H9 (cell line): ENCODE data around the gene COA4. TPM values are rescaled to one million over a fixed set of nuclear protein-coding genes. Genes with fewer than 3 reads are reported as not detected.

Experiments used
- DNase-seq: peaks from one replicate; pipeline ENCODE4 v3.0.0-alpha.2; 2017
- H2AFZ ChIP-seq: one replicate; pipeline ENCODE4 v1.6.1; 2013; ENCODE audit warnings: mild to moderate bottlenecking, low read length, control low read depth, moderate library complexity
- H2AK5ac ChIP-seq: 2 replicates; pipeline ENCODE4 v1.6.1; 2013; ENCODE audit warnings: low read length, control low read depth, mixed read lengths; ENCODE audit not compliant: insufficient read length
- H2BK120ac ChIP-seq: one replicate; pipeline ENCODE4 v1.6.1; 2013; ENCODE audit warnings: low read depth, mild to moderate bottlenecking, low read length, control low read depth, inconsistent platforms; ENCODE audit not compliant: poor library complexity, severe bottlenecking
- H2BK12ac ChIP-seq: 2 replicates; pipeline ENCODE4 v1.6.1; 2013; ENCODE audit warnings: low read length, control low read depth, mixed read lengths, low read depth; ENCODE audit not compliant: insufficient read length
- H2BK15ac ChIP-seq: 2 replicates; pipeline ENCODE4 v1.6.1; 2013; ENCODE audit warnings: low read depth, low read length, control low read depth
- H2BK20ac ChIP-seq: one replicate; pipeline ENCODE4 v1.6.1; 2013; ENCODE audit warnings: low read depth, mild to moderate bottlenecking, low read length, control low read depth, inconsistent platforms; ENCODE audit not compliant: poor library complexity, severe bottlenecking
- H2BK5ac ChIP-seq: 2 replicates; pipeline ENCODE4 v1.6.1; 2013; ENCODE audit warnings: low read length, control low read depth, mixed read lengths; ENCODE audit not compliant: insufficient read length
- H3K14ac ChIP-seq: 2 replicates; pipeline ENCODE4 v1.6.1; 2013; ENCODE audit warnings: low read length, control low read depth; ENCODE audit not compliant: insufficient read depth
- H3K18ac ChIP-seq: 2 replicates; pipeline ENCODE4 v1.6.1; 2013; ENCODE audit warnings: low read depth, mild to moderate bottlenecking, mixed read lengths, low read length, control low read depth; ENCODE audit not compliant: insufficient read length
- H3K23ac ChIP-seq: 2 replicates; pipeline ENCODE4 v1.6.1; 2013; ENCODE audit warnings: low read length, control low read depth, mixed read lengths, low read depth; ENCODE audit not compliant: insufficient read length
- H3K23me2 ChIP-seq: 2 replicates; pipeline ENCODE4 v1.6.1; 2013; ENCODE audit warnings: low read depth, mild to moderate bottlenecking, mixed read lengths, low read length, control low read depth; ENCODE audit not compliant: insufficient read length, poor library complexity, severe bottlenecking
- H3K27ac ChIP-seq: 2 replicates; pipeline ENCODE4 v1.5.1; 2013; ENCODE audit warnings: low read length, control low read depth, mixed read lengths, low read depth; ENCODE audit not compliant: insufficient read length
- H3K27me3 ChIP-seq: 2 replicates; pipeline ENCODE4 v1.6.1; 2013; ENCODE audit warnings: low read length, control low read depth, inconsistent platforms; ENCODE audit not compliant: insufficient read depth
- H3K4ac ChIP-seq: 2 replicates; pipeline ENCODE4 v1.6.1; 2013; ENCODE audit warnings: low read depth, mild to moderate bottlenecking, control low read depth, inconsistent platforms, low read length, moderate library complexity
- H3K4me1 ChIP-seq: 2 replicates; pipeline ENCODE4 v1.6.1; 2013; ENCODE audit warnings: low read length, control low read depth, inconsistent platforms; ENCODE audit not compliant: insufficient read depth
- H3K4me2 ChIP-seq: 2 replicates; pipeline ENCODE4 v1.6.1; 2013; ENCODE audit warnings: low read length, control low read depth, mixed read lengths; ENCODE audit not compliant: insufficient read length, insufficient read depth
- H3K56ac ChIP-seq: 2 replicates; pipeline ENCODE4 v1.6.1; 2013; ENCODE audit warnings: low read depth, mild to moderate bottlenecking, mixed read lengths, low read length, control low read depth; ENCODE audit not compliant: insufficient read length
- H3K79me1 ChIP-seq: 2 replicates; pipeline ENCODE4 v1.6.1; 2013; ENCODE audit warnings: low read depth, mild to moderate bottlenecking, moderate library complexity, low read length, control low read depth, inconsistent platforms; ENCODE audit not compliant: insufficient read depth, poor library complexity, severe bottlenecking
- H3K79me2 ChIP-seq: 2 replicates; pipeline ENCODE4 v1.6.1; 2013; ENCODE audit warnings: low read length, control low read depth, inconsistent platforms; ENCODE audit not compliant: insufficient read depth
- H3K9ac ChIP-seq: 2 replicates; pipeline ENCODE4 v1.6.1; 2013; ENCODE audit warnings: low read length, control low read depth, mixed read lengths; ENCODE audit not compliant: insufficient read length; ENCODE audit errors: extremely low read depth
- H3K9me3 ChIP-seq: one replicate; pipeline ENCODE4 v1.6.1; 2013; ENCODE audit warnings: low read depth, low read length, inconsistent platforms; ENCODE audit not compliant: control insufficient read depth
- H3T11ph ChIP-seq: one replicate; pipeline ENCODE4 v1.6.1; 2013; ENCODE audit warnings: mild to moderate bottlenecking, low read length, control low read depth, inconsistent platforms
- H4K20me1 ChIP-seq: one replicate; pipeline ENCODE4 v1.6.1; 2013; ENCODE audit not compliant: control insufficient read depth, insufficient read length, insufficient read depth
- H4K5ac ChIP-seq: 2 replicates; pipeline ENCODE4 v1.6.1; 2013; ENCODE audit warnings: low read depth, mild to moderate bottlenecking, mixed read lengths, low read length, control low read depth; ENCODE audit not compliant: insufficient read length
- H4K8ac ChIP-seq: replicated peaks from 2 replicates; pipeline ENCODE4 v1.6.1; 2013; ENCODE audit warnings: low read length, control low read depth, mixed read lengths, low read depth; ENCODE audit not compliant: insufficient read length
- H4K91ac ChIP-seq: 2 replicates; pipeline ENCODE4 v1.6.1; 2013; ENCODE audit warnings: low read depth, mild to moderate bottlenecking, moderate library complexity, mixed read lengths, low read length, control low read depth; ENCODE audit not compliant: insufficient read length
- H3K27ac Mint-ChIP-seq, 3 experiments: 2 replicates in 2 of 3; 3 replicates in 1 of 3; pipeline ENCODE4 v1.8.0; 2020 to 2021; ENCODE audit warnings: mixed read lengths in 3 of 3, mild to moderate bottlenecking in 1 of 3, moderate library complexity in 1 of 3
- H3K27me3 Mint-ChIP-seq: 2 replicates; pipeline ENCODE4 v1.8.0; 2021; ENCODE audit warnings: low read depth, mild to moderate bottlenecking, moderate library complexity, mixed read lengths
- H3K36me3 Mint-ChIP-seq, 3 experiments: 2 replicates in 2 of 3; 3 replicates in 1 of 3; pipeline ENCODE4 v1.8.0; 2020 to 2021; ENCODE audit warnings: low read depth in 3 of 3, mixed read lengths in 3 of 3; ENCODE audit not compliant: insufficient read depth in 1 of 3
- H3K4me1 Mint-ChIP-seq, 2 experiments: 2 replicates each; pipeline ENCODE4 v1.8.0; 2020; ENCODE audit warnings: mixed read lengths in 2 of 2
- H3K4me3 Mint-ChIP-seq, 2 experiments: 2 replicates in 1 of 2; 3 replicates in 1 of 2; pipeline ENCODE4 v1.8.0; 2020 to 2021; ENCODE audit warnings: mild to moderate bottlenecking in 2 of 2, mixed read lengths in 2 of 2, moderate library complexity in 1 of 2
- H3K9me3 Mint-ChIP-seq, 2 experiments: 2 replicates in 1 of 2; 3 replicates in 1 of 2; pipeline ENCODE4 v1.8.0; 2020; ENCODE audit warnings: mild to moderate bottlenecking in 2 of 2, mixed read lengths in 2 of 2, moderate library complexity in 1 of 2
- CTCF ChIP-seq: fragments of 200-600 bp; sonication (generic); conservative IDR thresholded peaks from 3 replicates; pipeline ENCODE4 v1.8.0; 2021; ENCODE audit warnings: antibody characterized with exemption, mild to moderate bottlenecking
- WGBS: extraction: QIAGEN DNeasy Blood & Tissue Kit; methylation state at CpG from one replicate; pipeline ENCODE4 v1.1.7; 2013; ENCODE audit warnings: missing lambda C conversion rate, low lambda C conversion rate, mixed read lengths; ENCODE audit not compliant: insufficient read length; ENCODE audit errors: extremely low coverage; 5-methylcytosine and 5-hydroxymethylcytosine counted together
- total RNA-seq: library from RNA; stranded (reverse); gene quantifications from 2 replicates; pipeline ENCODE4 v1.2.1, GENCODE V29; 2021

Gene COA4
- total RNA-seq, 1 experiment from 2014 or later = 116 TPM

GRCh38 chr11:73888244-73888643 is 11.6 kb upstream of the COA4 start:
- Histone ChIP-seq H3K27ac (no peak overlapping the region), H3K79me2 (no peaks in the 10 kb centered on the region), H4K5ac (no peak overlapping the region), H4K91ac (no peak overlapping the region), H3K18ac (no peak overlapping the region), H3K79me1 (no peaks in the 10 kb centered on the region), H2AFZ (no peak overlapping the region), H2BK120ac (no peak overlapping the region), H3K23me2 (no peaks in the 10 kb centered on the region), H3K9ac (no peak overlapping the region), H2BK12ac (no peak overlapping the region), H2BK20ac (no peak overlapping the region), H3K9me3 (no peaks in the 10 kb centered on the region), H3K4me2 (no peak overlapping the region), H3K23ac (no peak overlapping the region), H3K4ac (no peak overlapping the region), H3K27me3 (no peaks in the 10 kb centered on the region), H3K4me1 (no peaks in the 10 kb centered on the region), H3T11ph (no peak overlapping the region), H3K56ac (no peak overlapping the region), H4K20me1 (no peaks in the 10 kb centered on the region), H2AK5ac (no peak overlapping the region), H4K8ac (no peak overlapping the region), H2BK5ac (no peak overlapping the region), H2BK15ac (no peak overlapping the region), H3K14ac (no peak overlapping the region)
- Mint-ChIP-seq H3K36me3 (peaks cover 5 to 29% (median 17%) of the 10 kb centered on the region in 3 experiments; a peak in 6 of 7 replicates), H3K9me3 (no peaks in the 10 kb centered on the region), H3K4me3 (no peak overlapping the region), H3K4me1 (no peaks in the 10 kb centered on the region), H3K27me3 (no peaks in the 10 kb centered on the region), H3K27ac (no peak overlapping the region)
- TF ChIP-seq CTCF = no peak
- WGBS = no CpG with 5 or more reads among the region's 3 CpGs
- DNase-seq = no peak
